ENCODE data around the gene AUTS2.

AUTS2 gene

GRCh38 chr7:69684369-69685292 is 86.4 kb downstream of the AUTS2 start:
- no peak for DNase-seq (ENCODE audit: low read depth in 2 of 2, low spot score in 1 of 2)

GRCh38 chr7:69685293-69685631 is 87.0 kb downstream of the AUTS2 start:
- no peak for DNase-seq (ENCODE audit: low read depth in 2 of 2, low spot score in 1 of 2)

GRCh38 chr7:69686366-69686765 is 88.1 kb downstream of the AUTS2 start:
- DNase-seq (ENCODE audit: low read depth in 2 of 2, low spot score in 1 of 2), result no peak

DNA sequence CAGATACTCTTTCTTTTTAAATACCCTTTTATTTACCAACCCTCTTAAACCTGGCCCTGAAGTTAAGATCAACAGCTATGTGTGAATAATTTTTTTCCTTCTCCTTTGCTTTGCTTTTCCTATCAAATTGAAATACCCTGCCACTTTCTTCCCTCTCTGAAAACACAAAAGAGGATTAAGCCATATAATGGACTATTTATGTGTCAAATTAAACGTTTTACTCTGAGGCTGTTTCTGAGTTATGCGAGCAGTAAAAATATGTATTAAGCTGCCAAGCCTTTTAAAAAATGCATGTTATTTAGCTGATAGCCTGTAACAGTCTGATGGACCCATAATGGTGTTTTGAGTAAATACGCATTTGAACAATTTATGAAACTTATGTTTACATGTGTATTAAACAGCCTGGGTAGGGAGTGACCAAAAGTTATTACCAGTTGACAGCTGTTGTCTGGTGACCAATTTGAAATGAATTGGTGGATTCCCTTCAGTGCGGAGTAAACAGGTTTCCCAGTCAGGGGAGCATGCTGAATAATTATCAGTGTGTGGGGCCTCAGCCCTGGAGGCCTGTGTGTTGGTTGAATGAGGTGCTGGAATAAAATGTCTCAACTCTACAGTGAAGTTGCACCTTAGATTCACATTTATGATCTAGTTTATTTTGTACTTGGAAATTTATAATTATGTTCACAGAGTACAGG is 89.6 kb downstream of the AUTS2 start:
- DNase-seq (ENCODE audit: low read depth in 2 of 2, low spot score in 1 of 2), result no peak

DNA sequence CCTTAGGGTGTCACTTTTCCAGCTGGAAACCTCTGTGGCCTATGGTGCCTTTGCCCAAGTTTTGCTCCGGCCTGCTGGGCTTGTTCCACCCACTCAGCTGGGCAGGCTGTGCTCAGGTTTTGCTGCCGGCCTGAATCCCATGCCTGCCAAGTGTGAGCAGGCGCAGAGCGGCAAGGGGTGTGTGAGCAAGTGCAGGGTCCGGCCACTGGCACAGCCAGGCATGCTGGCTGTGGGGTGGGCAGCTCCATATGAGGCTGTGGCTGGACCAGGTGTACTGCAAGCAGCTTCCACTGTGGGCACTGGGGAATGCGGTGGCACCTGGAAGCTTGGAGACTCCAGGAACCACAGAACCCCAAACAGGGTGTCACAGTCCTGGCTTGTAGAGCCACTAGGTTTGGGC is 92.1 kb downstream of the AUTS2 start:
- DNase-seq (ENCODE audit: low read depth in 2 of 2, low spot score in 1 of 2), result no peak

GRCh38 chr7:69691327-69691726 is 93.1 kb downstream of the AUTS2 start:
- no peak for DNase-seq (ENCODE audit: low read depth in 2 of 2, low spot score in 1 of 2)

DNA sequence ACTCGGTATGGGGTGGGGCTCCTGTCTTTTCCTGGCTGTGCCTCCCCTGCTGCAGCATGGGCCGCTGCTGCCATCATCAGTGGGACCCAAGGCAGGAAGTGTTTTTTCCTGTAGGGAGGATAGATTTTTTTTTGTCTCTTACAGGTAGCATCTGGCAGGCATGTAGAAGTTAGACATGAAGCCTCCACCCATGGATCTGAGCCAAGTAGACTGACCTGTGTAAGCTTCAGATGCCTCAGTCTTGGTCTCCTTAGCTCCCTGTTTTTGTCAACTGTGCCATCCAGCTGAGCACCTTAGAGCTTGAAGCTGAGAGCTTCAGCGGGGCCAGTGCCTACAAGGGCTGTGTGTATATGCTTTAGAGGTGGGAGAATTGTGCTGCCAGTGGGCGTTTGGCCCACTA is 93.5 kb downstream of the AUTS2 start:
- no peak for DNase-seq (ENCODE audit: low read depth in 2 of 2, low spot score in 1 of 2)

DNA sequence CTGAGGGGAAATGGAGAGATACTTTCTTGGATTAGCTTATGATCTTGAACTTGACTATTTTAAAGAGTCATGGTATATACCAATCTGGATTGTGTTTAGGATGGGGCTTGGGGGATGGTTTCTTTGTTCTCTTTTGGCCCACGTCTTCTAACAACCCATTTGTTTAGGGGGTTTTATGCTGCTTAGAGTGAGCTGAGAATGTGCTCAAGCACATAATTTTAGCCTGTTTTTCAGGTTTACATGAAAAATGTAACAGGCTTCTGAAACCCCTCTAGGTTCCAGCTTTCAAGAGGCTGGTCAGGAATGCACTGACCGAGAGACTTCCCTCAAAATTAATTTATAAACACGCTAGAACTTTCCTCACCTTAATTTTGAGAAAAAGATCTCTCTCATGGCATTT is 94.3 kb downstream of the AUTS2 start:
- DNase-seq (ENCODE audit: low read depth in 2 of 2, low spot score in 1 of 2), result no peak

DNA sequence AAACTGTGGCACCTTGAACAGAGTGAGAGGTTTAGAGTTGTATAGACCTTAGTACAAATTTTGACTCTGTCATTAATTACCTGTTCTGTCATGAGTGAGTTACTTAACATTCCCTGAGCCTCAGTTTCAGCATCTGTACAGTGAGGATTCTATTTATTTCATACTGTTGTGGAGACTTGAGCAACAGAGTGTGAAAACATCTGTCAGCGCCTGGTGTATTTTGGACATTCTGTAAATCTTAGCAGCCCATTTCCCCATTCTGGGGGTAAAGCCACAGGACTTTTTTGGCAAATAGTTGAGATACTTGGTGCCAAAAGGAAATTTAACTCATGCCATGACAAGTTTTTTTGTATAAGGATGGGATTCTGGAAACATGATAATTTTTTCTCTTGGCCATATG is 94.8 kb downstream of the AUTS2 start:
- no peak for DNase-seq (ENCODE audit: low read depth in 2 of 2, low spot score in 1 of 2)

DNA sequence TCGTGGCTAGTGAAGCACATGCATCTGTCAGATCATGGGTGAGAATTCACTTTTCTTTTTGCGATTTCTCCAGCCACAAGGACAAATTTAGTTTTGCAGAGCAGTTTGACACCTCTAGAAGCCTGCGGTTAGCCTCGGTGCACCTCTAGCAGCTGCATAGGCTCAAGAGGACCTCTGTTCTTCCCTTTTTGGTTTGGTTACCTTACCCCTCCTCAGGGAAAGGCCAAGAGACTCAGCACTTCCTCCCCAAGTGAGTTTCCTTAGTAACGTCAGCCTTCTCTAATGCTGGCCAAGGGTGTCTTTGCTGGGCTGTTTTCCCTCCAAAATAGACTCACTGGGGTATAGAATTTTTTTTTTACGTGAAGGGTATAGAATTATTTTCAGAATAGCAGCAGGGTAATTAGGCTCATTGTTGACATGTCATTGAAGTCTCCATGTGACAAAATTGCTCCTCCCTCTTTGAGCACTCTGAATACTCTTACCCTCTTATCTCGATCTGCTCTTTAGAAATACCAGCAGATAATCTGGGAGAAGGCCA is 97.8 kb downstream of the AUTS2 start:
- no peak for DNase-seq (ENCODE audit: low read depth in 2 of 2, low spot score in 1 of 2)

DNA sequence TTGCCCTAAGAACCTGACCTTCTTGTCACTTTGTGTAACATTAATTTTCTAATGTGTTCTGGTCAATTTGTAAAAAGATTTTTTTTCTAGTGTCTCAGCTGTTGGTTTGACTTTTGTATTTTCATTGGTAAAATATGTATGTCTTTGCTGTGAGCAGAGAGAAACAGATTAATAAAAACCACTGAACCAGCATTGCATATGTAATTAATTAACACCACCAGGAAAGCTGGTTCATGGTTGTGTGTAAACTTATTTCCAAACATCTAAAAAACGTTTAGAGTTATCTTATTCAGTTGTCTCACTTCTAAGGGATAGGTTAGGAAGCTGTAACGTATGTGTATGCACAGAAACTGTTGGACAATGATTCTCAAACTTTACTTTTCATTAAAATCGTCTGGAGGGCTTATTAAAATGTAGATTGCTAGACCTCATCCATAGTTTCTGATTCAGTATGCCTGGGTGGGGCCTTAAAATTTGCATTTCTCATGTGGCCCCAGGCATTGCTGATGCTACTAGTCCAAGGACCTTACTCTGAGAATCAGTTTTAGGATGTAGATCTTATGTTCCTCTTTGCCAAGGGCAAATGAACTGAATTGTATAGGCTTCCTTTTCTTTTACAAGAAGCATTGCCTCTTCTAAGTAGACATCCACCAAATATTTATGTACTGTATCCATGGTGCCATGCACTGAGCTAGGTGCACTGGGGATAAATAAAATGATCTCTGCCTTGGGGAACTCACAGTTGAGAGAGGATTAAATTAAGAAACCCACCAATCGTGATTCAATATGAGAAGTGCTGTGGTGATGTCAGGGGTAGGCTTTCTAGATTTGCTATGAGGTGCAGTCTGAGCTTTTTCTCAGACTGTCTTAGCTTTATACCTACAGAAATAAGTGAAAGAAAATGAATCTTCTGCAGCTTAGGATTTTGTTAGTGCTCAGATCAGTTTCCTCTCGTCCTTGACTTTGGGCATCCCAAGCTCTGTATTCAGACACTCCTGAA is 98.7 kb downstream of the AUTS2 start:
- no peak for DNase-seq (ENCODE audit: low read depth in 2 of 2, low spot score in 1 of 2)

- no peak for DNase-seq (ENCODE audit: low read depth in 2 of 2, low spot score in 1 of 2)
Observed at GRCh38 chr7:69698109-69698825, 100.0 kb downstream of the AUTS2 start.

- no peak for DNase-seq (ENCODE audit: low read depth in 2 of 2, low spot score in 1 of 2)
Observed at GRCh38 chr7:69699931-69700330, 101.7 kb downstream of the AUTS2 start.

DNA sequence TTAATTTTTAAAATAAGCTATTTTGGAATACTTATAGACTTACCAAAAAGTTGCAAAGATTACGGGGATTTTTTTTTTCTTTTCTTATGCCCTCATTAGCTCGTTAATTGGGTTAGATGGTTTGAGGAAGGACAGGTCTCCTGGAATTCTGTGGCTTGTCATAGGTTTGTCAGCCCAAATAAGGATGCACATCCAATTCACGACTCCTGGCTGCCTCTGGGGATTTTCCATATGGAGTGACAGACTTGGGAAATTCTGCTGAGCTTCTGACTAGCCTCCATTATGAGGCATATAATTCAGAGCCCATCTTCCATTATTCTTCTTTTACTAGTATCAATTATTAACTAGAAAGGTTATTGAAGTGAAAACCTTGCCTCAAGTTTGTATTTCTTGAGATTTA is 102.1 kb downstream of the AUTS2 start:
- no peak for DNase-seq (ENCODE audit: low read depth in 2 of 2, low spot score in 1 of 2)

GRCh38 chr7:69701288-69701687 is 103.0 kb downstream of the AUTS2 start:
- no peak for DNase-seq (ENCODE audit: low read depth in 2 of 2, low spot score in 1 of 2)

GRCh38 chr7:69702357-69702756 is 104.1 kb downstream of the AUTS2 start:
- no peak for DNase-seq (ENCODE audit: low read depth in 2 of 2, low spot score in 1 of 2)

GRCh38 chr7:69703099-69703498 is 104.8 kb downstream of the AUTS2 start:
- DNase-seq (ENCODE audit: low read depth in 2 of 2, low spot score in 1 of 2), result no peak

DNA sequence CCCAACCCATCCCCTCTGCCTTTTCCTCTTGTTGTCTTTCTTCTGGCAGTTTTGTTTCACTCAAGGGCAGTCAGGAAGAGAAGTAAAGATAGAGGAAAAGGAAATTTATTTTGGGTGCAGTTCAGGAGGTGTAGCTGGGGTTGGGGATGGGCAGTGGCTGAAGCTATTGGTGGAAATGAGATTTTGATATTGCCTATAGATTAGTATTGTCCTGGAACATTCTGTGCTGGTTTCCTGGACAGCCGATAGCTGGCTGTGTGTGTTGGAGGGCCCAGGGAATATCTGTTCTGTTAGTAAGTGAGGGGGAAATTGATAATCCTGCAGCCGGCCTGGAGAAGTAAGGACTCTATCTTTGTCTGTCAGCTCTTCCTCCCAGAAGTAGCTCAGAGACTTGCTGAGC is 107.8 kb downstream of the AUTS2 start:
- no peak for DNase-seq (ENCODE audit: low read depth in 2 of 2, low spot score in 1 of 2)

DNA sequence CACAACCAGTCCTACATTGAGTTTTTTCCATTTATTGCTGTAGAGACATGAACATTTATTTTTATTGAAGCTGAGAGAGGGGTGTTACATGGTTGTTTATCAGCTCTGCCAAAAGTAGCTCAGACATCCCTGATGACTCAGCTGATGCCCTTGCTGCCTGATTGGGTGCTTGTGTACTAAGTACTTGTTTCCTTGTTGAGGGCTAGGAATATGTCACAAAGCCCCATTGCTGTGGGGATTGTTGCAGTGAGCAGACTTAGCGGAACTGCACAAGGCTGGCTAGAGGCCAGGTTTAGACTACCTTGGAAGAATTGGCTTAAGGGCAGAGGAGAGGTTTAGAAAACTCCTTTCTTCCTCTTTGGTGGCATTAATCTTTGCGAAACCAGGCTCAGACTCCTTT is 110.6 kb downstream of the AUTS2 start:
- DNase-seq (ENCODE audit: low read depth in 2 of 2, low spot score in 1 of 2), result no peak

DNA sequence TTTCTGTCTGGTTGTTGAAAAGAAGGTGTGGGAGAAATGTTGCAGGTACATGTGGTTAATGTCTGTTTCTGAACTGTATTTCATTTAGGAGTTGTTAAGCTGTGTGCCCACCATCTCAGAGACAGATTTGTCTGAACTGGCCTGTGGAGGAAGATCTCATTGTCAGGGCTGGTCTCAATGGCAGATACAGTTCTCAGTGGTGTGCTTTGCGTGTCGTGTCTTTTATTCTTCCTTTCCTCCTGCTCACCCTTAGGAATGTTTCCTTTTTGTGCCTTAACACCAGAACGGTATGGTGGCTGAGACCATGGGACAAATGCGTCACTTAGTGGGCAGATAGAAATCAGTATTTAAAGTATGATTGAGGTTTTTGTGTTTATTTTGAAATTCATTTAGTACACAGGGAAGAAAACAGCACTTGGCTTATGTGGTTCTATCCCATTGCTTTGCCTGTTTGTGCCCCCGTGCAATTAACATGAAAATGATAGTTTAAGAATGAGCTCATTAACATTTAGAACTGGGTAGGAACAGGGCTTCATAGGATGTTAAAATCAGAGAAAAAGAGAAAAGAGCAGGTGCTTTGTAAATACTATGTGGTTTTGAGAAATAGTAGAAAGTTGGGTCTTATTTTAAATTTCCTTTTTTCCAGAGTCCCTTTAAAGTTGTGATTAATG is 112.6 kb downstream of the AUTS2 start:
- DNase-seq (ENCODE audit: low read depth in 2 of 2, low spot score in 1 of 2), result no peak

Measured in stimulated activated CD8-positive, alpha-beta memory T cell treated with anti-CD3 and anti-CD28 coated beads, Interleukin-4, amount 100 ng/mL, for 1 hour (primary cell).